ENCODE results near the gene TBC1D30.
"Not testable (repeated sequence)": the region's sequence is repeated elsewhere in the genome, so short reads cannot be mapped to it uniquely, and the experiment has no call there.

Gene TBC1D30

GRCh38 chr12:64806593-64807460 is 17.6 kb upstream of the TBC1D30 start:
- no peak for DNase-seq

DNA sequence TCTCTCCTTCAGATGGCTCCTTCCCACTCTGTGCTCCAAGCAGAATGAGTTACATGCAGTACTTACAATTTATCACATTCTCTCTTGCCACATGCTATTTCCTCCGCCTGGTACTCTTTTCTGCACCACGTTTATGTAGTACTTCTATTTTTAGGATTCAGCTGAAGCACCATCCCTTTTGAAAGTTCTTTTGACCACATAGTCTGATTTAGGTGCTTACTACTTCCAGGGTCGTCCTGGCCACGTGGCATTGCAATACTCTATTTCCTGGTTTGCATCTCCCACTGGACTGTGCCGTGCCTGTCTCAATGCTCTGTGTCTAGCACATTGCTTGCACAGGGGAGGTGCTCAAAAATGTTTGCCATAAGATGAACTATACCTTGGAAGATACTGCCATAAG is 16.3 kb upstream of the TBC1D30 start:
- DNase-seq = no peak

DNA sequence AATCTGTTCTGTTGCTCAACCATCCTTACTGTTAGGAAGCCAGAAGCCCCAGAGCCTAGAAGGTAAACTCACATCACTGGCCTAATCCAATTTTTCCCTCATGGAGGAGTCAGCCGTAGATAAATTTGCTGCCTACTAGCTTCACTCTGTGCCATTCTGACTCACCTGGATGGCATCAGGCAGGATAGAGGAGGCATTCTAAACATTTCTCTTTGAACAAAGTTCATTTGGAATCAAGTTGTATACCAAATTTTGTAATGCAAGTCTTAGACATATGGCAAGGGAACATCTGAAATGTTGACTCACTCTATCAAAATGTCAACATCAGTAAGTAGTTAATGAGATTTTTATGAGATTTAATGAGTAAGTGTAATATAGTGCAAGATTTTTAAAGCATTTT is 13.6 kb upstream of the TBC1D30 start:
- no peak for DNase-seq

GRCh38 chr12:64813723-64814122 is 10.7 kb upstream of the TBC1D30 start:
- DNase-seq = no peak

DNA sequence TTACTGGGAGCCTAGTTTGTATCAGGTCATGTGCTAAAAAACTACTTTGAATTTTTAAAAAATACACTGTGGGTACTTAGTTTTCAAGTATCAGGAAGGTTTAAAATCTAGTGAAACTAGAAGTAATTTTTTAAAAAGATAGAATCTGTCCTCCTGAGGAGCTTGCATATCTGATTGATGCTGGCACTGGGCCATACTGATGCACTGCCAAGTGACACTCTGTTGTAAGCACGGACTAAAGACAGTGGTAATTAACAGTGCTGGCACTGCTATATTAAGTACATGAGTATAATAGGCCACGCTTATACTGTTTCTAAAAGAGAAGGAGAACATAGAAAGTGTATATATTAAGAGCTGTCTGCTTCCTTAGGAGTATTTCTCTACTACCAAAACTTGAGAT is 10.0 kb upstream of the TBC1D30 start:
- DNase-seq = no peak

- no peak for DNase-seq
Observed at GRCh38 chr12:64819816-64820402, 4.5 kb upstream of the TBC1D30 start.

GRCh38 chr12:64820593-64820992 is 3.9 kb upstream of the TBC1D30 start:
- no peak for DNase-seq

- no peak for DNase-seq
Observed at GRCh38 chr12:64821116-64821630, 3.3 kb upstream of the TBC1D30 start.

GRCh38 chr12:64824130-64824499 is 332 bp upstream of the TBC1D30 start:
- no peak for DNase-seq

DNA sequence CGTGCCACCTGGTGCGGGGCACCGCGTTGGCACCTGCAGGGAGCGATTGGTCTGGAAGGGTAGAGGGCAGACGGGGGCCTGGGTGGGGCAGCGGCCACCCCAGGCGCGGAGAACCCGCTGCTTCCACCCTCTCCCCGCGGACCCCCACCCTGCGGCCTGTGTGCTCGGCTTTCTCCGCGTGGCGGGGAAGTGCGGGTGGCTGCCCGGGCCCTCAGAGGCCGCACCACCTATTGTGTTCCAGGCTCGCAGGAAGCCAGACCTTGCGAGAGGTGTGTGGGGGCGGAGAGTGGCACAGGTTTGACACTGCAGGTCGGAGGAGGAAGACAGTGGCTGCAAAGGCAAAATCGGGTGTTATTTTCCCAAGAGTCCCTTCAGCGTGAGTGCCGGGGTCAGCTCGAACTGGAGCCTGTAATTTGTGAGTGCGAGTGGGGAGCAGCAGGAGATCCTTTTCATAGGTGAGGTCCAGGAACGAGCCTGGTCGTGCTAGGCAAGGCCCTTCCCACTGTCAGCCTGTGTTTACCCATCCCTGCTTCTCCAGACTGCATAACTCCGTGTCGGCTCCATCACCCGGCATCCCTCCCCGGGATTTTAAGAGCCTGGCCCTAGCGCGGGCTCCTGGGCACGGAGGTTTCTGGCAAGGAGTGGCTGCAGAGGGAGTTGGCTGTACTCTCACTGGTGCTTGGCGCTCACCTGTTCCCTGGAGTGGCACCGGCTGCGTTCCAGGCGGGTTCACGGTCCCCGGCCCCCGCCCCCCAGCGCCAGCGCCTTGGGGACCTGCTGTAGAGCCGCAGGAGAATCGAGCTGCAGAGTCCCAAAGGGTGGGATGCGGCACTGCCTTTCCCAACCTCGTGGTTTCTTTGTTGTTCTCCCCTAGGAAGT is 935 bp downstream of the TBC1D30 start:
- DNase-seq = no peak

GRCh38 chr12:64826234-64826633 is 1.8 kb downstream of the TBC1D30 start:
- DNase-seq = peak; percentile 25

- no peak for DNase-seq
Observed at GRCh38 chr12:64828713-64829112, 4.3 kb downstream of the TBC1D30 start.

GRCh38 chr12:64833928-64834327 is 9.5 kb downstream of the TBC1D30 start:
- DNase-seq = no peak

GRCh38 chr12:64835901-64836300 is 11.5 kb downstream of the TBC1D30 start:
- DNase-seq = no peak

DNA sequence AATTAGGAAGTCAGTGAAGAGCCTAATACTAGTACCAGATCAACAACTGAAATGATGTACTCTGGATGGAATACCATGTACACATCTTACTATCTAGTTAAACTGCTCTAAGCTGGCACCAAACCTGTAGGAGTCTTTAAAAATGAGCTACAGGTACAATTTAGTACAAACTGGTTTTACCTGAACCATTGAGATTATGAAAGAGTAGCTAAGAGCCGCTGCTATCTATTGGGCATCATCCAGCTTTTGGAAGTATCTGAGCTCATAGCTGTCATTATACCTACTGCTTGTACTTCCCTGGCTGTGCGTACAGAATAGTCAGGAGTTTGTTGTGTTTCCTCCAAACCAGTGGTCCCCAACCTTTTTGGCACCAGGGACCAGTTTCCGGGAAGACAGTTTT is 12.4 kb downstream of the TBC1D30 start:
- DNase-seq = no peak

- DNase-seq = no peak
Observed at GRCh38 chr12:64837427-64837826, 13.0 kb downstream of the TBC1D30 start.

DNA sequence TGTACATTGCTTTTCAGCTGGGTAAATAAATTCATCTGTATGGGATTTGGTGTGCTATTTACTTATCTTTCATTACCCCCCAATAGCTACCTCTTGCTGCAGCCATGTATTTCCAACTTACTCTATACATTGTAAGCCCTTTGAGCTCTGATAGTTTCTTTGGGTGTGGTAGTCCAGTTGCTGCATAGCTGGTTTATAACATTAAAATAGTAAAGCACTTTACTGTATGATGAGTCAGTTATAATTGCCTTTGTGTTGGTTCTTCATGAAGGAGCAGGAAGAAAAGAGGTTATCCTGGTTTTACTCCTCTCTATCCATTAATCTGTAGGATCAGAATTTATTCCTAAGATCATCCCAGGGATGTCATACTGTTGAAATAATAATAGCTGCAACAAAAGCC is 15.7 kb downstream of the TBC1D30 start:
- no peak for DNase-seq

GRCh38 chr12:64840949-64841717 is 16.7 kb downstream of the TBC1D30 start:
- DNase-seq = no peak

GRCh38 chr12:64848409-64848808 is 24.0 kb downstream of the TBC1D30 start:
- DNase-seq = not testable (repeated sequence)

DNA sequence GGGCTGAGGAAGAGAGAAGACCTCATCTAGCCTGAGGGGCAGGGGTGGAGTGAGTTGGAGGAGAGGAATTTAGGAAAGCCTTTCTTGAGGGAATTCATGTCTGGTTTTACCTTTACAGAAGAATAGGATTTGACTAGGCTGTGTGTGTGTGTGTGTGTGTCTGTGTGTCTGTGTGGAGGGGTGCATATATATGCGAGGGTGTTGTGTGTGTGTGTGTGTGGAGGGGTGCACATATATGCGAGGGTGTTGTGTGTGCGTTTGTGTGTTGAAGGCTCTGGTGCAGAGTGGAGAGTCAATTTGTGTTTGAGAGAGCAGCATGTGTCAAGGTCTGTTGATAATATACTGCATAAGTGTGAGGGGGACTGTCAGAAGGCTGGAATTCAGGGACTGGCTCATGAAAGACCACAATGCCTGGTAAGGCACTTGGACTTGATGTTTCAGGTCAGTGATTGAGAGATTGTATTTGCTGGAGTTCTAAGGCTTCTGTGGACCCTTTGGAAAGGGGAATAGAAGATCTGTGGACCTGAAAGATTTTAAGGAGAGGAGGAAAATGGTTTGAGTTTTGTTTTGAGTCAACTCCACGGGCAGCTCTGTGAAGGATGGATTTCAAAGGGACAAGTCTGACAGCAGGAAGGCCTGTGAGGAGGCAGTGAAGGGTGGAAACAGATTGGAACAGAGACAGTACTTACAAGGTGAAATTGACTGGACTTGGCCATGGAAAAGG is 34.6 kb downstream of the TBC1D30 start:
- DNase-seq = no peak

DNA sequence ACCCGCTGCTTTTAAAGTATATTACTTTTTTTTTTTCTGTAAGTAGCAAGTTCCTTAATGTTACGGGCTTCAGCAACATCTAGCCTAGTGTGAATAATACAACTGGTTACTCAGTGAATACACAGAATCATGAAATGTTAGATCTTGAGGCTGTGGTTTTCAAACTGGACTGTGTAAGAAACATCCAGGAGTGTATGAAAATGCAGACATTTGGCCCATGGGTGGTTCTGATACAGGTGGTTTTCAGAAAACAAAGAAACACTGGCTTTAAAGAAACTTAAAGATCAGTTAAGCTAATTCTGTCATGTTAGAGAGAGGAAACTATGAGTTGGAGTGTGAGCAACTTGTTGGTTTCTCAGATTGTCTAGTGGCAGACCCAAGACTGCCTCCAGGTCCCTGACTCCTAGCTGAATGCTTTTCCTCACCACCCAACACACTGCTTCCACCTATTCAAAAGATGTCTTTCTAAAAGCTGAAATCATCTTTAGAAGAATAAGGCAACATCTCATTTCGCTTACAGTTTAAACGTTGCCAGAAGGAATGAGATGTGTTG is 36.1 kb downstream of the TBC1D30 start:
- no peak for DNase-seq

GRCh38 chr12:64864319-64864718 is 39.9 kb downstream of the TBC1D30 start:
- DNase-seq = no peak

Measured in CD4-positive, alpha-beta T cell treated with Interleukin-17A for 1 hour (primary cell).